Calu3 (cell line): ENCODE data around the gene RAB43. TPM values are rescaled to one million over a fixed set of nuclear protein-coding genes. Genes with fewer than 3 reads are reported as not detected.

ENCODE experiments used
- BruUV-seq: library from RNA; stranded (reverse); fragments of 400-500 nt; replicated peaks from 2 replicates; lab custom pipeline; 2021; lab: Mats Ljungman, UMichigan
- CTCF ChIA-PET: fragments of 300-600 bp; sonication (Branson Sonifier 250); formaldehyde crosslinking; loops from one replicate; lab custom pipeline; 2022; ENCODE audit warnings: antibody characterized with exemption; lab: Charles Lee
- DNase-seq: peaks from one replicate; pipeline ENCODE4 v3.0.0; 2022
- H3K27ac Mint-ChIP-seq: one replicate; pipeline ENCODE4 v1.8.0; 2022; ENCODE audit warnings: mixed read lengths; ENCODE audit not compliant: unreplicated experiment
- H3K27me3 Mint-ChIP-seq: one replicate; pipeline ENCODE4 v1.8.0; 2022; ENCODE audit warnings: mixed read lengths; ENCODE audit not compliant: unreplicated experiment
- H3K36me3 Mint-ChIP-seq: one replicate; pipeline ENCODE4 v1.8.0; 2022; ENCODE audit warnings: mild to moderate bottlenecking, moderate library complexity, mixed read lengths; ENCODE audit not compliant: insufficient read depth, unreplicated experiment
- H3K4me1 Mint-ChIP-seq: one replicate; pipeline ENCODE4 v1.8.0; 2022; ENCODE audit warnings: mild to moderate bottlenecking, low read depth, mixed read lengths; ENCODE audit not compliant: unreplicated experiment
- H3K4me3 Mint-ChIP-seq: one replicate; pipeline ENCODE4 v1.8.0; 2022; ENCODE audit warnings: mild to moderate bottlenecking, low read depth, moderate library complexity, mixed read lengths; ENCODE audit not compliant: unreplicated experiment
- H3K9me3 Mint-ChIP-seq: one replicate; pipeline ENCODE4 v1.8.0; 2022; ENCODE audit warnings: low read depth, mixed read lengths; ENCODE audit not compliant: unreplicated experiment
- CTCF ChIP-seq: fragments of 200-600 bp; IDR thresholded peaks from one replicate; pipeline ENCODE4 v1.8.0; 2022; ENCODE audit warnings: antibody characterized with exemption; ENCODE audit not compliant: unreplicated experiment
- intact Hi-C: fragments of 100-400 bp; cut with micrococcal nuclease; formaldehyde crosslinking; loops from one replicate; pipeline ENCODE4 v1.10.0; 2022; ENCODE audit not compliant: unreplicated experiment
- total RNA-seq: library from RNA; stranded (reverse); gene quantifications from 2 replicates; pipeline ENCODE4 v1.2.3, GENCODE V29; 2022

Gene RAB43
- total RNA-seq, 1 experiment from 2014 or later = 21.2 TPM

GRCh38 chr3:129039271-129040038, 82.1 kb downstream of the RAB43 start:
- H3K9me3 Mint-ChIP-seq = no peaks in the 10 kb centered on the region
- no peak for TF ChIP-seq CTCF
- peaks cover 8% of the 10 kb centered on the region for H3K4me1 Mint-ChIP-seq
- H3K36me3 Mint-ChIP-seq = no peaks in the 10 kb centered on the region
- H3K27ac Mint-ChIP-seq = no peak overlapping the region
- DNase-seq = peak; percentile 73
- no TSS peak for BruUV-seq
- CTCF ChIA-PET = interaction anchor here (0.8 to 1.4 kb wide), 3 partner anchors 14 to 122 kb away, joined by 4 to 6 read pairs (median 5); no protein-coding TSS in a partner anchor
- peaks cover 76% of the 10 kb centered on the region for H3K27me3 Mint-ChIP-seq
- intact Hi-C loops = no loop called here
- no peak overlapping the region for H3K4me3 Mint-ChIP-seq

GRCh38 chr3:129038121-129038855, 83.3 kb downstream of the RAB43 start:
- Mint-ChIP-seq H3K27ac (no peak overlapping the region), H3K9me3 (no peaks in the 10 kb centered on the region), H3K27me3 (peaks cover 77% of the 10 kb centered on the region), H3K36me3 (no peaks in the 10 kb centered on the region), H3K4me3 (no peak overlapping the region), H3K4me1 (peaks cover 8% of the 10 kb centered on the region)
- CTCF ChIA-PET = interaction anchor here (0.6 to 1.2 kb wide), 3 partner anchors 15 to 301 kb away, joined by 3 to 7 read pairs (median 4); no protein-coding TSS in a partner anchor
- no peak for TF ChIP-seq CTCF
- BruUV-seq = no TSS peak
- no peak for DNase-seq
- intact Hi-C loops = no loop called here

Other genes with a start within 250 kb of the RAB43 start
- gene ACAD9, start 242.2 kb downstream of the RAB43 start, total RNA-seq = 112 and 124 TPM in 2 replicates
- 0.92 and 1.3 TPM in 2 replicates for gene CFAP92, start 127.7 kb downstream of the RAB43 start, total RNA-seq
- 0.15 TPM in 1 of 2 replicates, not detected in the other for gene EFCC1, start 120.5 kb downstream of the RAB43 start, total RNA-seq
- gene GP9, start 61.0 kb downstream of the RAB43 start, total RNA-seq = not detected in 2 replicates
- gene ISY1, start 39.3 kb upstream of the RAB43 start, total RNA-seq = 63.8 and 77.0 TPM in 2 replicates
- 331 and 355 TPM in 2 replicates for gene CNBP, start 62.1 kb upstream of the RAB43 start, total RNA-seq
- 295 and 302 TPM in 2 replicates for gene COPG1, start 127.8 kb upstream of the RAB43 start, total RNA-seq
- 67.1 and 83.6 TPM in 2 replicates for gene HMCES, start 157.1 kb upstream of the RAB43 start, total RNA-seq